Omental fat pad (tissue), 4 donors: ENCODE measurements around the gene CYRIA. TPM values are rescaled to one million over a fixed set of nuclear protein-coding genes. Genes with fewer than 3 reads are reported as not detected.

ENCODE experiments used
- ATAC-seq: fragments of 150-250 bp; one replicate; pipeline ENCODE4 v1.9.1; 2016; ENCODE audit warnings: mild to moderate bottlenecking, moderate library complexity; ENCODE audit not compliant: low FRiP score
- DNase-seq: peaks from one replicate; pipeline ENCODE4 v3.0.0-alpha.2; 2019; ENCODE audit warnings: low spot score
- CTCF ChIP-seq, 3 donors: fragments of 450-650 bp; IDR thresholded peaks; one replicate each; pipeline ENCODE4 v1.5.1; 2016 to 2017; ENCODE audit warnings: antibody characterized with exemption in 3 of 3, mild to moderate bottlenecking in 3 of 3, moderate library complexity in 2 of 3
- total RNA-seq, 4 donors: library from RNA; depleted of rRNA; stranded (reverse); fragments of >200 nt; gene quantifications; one replicate each; pipeline ENCODE4 v1.1.0, GENCODE V29; 2016

CYRIA gene
- total RNA-seq, 4 donors from 2014 or later = 11.0 to 25.7 (median 15.1) TPM

GRCh38 chr2:16652296-16653082, 13.1 kb downstream of the CYRIA start:
- ATAC-seq (no peak), DNase-seq (no peak)

DNA sequence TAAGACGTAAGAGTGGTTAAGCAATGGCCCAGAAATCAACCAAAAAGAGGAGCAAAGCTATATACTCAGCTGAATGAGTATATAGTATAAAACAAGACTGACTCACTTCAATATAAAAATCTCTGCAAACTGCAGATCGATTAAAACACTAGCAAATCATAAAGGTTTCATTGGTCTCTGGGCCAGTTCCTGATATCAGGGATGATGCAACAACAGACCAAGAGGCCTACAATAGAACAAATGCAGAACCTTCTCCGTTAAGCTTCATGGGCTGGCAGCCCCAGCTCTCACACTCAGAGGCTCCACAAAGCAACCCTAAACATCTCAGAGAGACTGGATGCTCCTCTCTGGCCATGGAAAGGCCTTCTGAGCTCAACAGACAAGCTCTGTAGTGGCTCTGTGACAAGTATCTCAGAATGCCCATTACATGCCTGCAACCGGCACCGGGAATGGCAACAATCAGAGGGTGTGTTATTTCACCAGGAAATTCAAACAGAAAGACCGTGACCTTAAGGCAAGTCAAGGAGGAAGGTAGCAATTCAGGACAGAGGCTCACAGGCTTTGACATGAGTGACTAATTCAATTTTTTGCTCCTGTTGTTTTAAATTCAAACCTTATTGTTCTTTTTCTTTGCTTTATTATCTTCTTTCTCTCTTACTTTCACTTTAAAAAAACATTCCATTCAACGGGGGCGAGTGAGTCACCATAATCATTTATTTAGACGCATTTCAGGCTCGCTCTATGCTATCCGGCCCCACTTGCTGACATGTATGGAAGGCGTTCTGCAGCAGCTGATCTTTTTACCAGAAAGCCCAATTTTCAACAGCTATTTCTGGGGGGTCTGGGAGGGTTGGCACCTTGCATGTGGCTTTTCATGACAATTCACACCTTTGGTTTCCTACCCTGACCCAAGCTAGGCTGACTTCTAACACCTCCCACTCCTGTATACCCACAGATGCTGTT, 15.1 kb downstream of the CYRIA start:
- TF ChIP-seq CTCF (IDR thresholded peaks at IDR 0.05) = no peak
- ATAC-seq = peak; percentile 78
- DNase-seq = no peak

More at GRCh38 chr2:16652296-16653082, 13.1 kb downstream of the CYRIA start:
- TF ChIP-seq CTCF (IDR thresholded peaks at IDR 0.05) = no peak

GRCh38 chr2:16649353-16650286, 16.0 kb downstream of the CYRIA start:
- ATAC-seq = no peak
- no peak for DNase-seq
- TF ChIP-seq CTCF (IDR thresholded peaks at IDR 0.05) = no peak

DNA sequence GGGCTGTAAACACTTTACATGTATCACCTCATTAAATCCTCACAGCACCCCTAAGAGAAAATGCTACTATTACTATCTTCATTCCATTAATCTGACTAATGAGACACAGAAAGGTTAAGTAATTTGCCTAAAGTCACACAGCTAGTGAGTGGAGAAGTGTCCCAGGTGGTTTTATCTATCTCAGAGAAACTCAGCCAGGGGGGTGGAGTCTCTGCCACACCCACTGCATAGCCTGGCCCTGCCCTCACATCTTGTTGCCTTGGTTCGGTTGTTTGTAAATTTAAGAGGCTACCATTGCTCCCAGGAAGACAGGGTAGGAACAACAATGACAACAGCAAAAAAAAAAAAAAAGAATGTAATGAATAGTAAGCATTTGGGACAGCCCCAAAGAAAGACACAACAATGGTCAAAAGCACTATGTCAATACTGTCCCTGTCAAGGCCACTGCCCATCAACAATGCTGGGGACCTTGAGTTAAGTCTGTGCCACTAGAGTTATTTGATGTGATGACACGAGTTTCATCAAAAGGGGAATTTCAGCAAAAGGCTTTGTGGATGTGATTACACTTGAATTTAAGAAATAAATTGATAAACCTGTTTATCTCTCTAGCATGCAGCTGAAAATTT, 17.5 kb downstream of the CYRIA start:
- no peak for TF ChIP-seq CTCF (IDR thresholded peaks at IDR 0.05)
- no peak for ATAC-seq
- DNase-seq = no peak

- no peak for ATAC-seq
- DNase-seq = no peak
- no peak for TF ChIP-seq CTCF (IDR thresholded peaks at IDR 0.05)
Measured at GRCh38 chr2:16645775-16646559, 19.7 kb downstream of the CYRIA start.
